Hematopoietic multipotent progenitor cell treated with erythropoietin and hydrocortisone succinate and interleukin-3 and kit ligand, for 8 days (in vitro differentiated cells): ENCODE measurements around the gene GNAZ.
"Not testable (repeated sequence)": the region's sequence is repeated elsewhere in the genome, so short reads cannot be mapped to it uniquely, and the experiment has no call there.

Source experiments
- DNase-seq: peaks from one replicate; pipeline ENCODE4 v3.0.0-alpha.2; 2015

Gene GNAZ

DNA sequence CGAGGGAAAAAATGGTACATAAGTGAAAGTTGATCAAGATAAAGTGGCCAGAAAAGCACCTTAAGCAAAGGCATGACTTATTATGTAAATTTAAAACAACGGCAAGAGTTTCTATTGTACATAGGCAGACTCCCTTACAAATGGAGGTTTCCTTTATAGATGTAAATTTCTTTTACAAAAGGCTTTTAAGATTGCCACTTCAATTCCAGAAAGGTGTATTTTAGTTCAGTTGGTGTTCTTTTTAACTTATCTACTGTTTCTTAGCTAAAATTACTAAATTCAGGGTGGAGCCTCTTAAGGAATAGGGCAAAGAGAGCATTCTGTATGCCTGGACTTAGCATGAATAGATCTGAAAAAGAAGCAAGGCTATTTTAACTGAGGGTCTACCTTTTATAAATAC is 24.9 kb upstream of the GNAZ start:
- DNase-seq: no peak

DNA sequence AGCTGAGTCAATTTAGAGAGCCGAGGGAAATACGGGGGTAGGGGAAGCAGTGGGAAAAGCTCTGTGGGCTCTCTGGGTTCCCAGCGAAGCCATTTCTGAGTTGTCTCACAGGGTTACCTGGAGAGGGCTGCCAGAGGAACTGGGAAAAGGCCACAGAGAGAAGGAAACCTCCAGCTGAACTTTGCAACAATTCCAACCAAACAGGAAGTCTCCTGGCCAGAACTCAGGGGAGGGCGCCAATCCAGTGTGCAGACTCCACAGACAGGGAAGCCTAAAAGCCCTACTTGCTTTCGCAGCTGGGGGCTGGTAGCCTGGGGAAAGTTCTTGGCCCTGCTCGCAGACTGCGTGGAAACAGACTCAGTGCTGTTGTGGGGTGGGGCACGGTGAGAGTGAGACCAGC is 23.1 kb upstream of the GNAZ start:
- no peak for DNase-seq

DNA sequence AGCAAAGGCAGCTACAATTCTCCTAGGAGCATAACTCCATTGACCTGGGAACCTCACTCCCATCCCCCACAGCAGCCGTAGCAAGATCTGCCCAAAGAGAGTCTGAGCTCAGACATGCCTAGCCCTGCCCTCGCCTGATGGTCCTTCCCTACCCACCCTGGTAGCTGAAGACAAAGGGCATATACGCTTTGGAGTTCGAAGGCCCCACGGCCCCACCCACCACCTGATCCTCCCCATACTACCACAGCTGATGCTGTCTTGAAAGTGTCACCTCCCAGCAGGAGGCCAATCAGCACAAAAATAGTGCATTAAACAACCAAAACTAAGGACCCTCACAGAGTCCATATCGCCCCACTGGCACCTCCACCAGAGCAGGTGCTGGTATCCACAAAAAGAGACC is 22.6 kb upstream of the GNAZ start:
- no peak for DNase-seq

DNA sequence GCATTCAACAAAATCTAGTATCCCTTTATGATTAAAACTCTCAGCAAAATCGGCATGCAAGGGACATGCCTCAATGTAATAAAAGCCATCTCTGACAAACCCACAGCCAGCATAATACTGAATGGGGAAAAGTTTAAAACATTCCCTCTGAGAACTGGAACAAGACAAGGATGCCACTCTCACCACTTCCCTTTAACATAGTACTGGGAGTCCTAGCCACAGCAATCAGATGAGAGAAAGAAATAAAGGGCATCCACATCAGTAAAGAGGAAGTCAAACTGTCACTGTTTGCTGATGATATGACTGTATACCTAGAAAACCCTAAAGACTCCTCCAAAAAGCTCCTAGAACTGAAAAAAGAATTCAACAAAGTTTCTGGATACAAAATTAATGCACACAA is 19.8 kb upstream of the GNAZ start:
- DNase-seq: not testable (repeated sequence)

DNA sequence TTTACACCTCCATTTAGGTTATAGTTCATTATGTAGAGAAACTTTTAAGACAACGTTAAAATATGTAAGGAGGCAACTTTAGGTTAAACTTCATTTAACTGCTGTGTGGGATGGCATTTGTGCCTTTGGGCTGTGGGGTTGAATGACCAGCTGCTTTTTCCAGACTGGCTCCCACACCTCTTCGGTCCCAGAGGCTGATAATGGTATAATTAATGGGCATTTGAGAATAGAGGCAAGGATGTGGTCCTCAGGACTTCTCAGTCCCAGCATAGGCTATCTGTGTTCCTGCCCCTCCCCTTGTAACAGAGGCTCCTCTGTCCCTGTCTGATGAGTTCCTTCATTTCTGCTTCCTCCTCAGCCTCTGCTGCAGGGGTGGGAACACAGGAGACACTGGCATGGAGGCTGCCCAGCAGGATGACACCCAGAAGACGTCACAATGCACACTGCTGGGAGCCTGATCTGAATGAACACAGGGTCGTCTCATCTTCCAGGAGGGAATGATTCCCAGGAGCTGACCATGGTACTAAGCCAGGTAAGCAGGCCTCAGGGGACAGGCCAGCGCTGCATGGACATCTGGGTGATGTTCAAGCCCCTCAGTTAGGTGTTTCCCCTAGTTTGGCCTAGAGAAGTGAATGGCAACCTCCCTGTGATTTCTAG is 17.1 kb upstream of the GNAZ start:
- DNase-seq: no peak

- no peak for DNase-seq
Observed at GRCh38 chr22:23053912-23054530, 16.3 kb upstream of the GNAZ start.

DNA sequence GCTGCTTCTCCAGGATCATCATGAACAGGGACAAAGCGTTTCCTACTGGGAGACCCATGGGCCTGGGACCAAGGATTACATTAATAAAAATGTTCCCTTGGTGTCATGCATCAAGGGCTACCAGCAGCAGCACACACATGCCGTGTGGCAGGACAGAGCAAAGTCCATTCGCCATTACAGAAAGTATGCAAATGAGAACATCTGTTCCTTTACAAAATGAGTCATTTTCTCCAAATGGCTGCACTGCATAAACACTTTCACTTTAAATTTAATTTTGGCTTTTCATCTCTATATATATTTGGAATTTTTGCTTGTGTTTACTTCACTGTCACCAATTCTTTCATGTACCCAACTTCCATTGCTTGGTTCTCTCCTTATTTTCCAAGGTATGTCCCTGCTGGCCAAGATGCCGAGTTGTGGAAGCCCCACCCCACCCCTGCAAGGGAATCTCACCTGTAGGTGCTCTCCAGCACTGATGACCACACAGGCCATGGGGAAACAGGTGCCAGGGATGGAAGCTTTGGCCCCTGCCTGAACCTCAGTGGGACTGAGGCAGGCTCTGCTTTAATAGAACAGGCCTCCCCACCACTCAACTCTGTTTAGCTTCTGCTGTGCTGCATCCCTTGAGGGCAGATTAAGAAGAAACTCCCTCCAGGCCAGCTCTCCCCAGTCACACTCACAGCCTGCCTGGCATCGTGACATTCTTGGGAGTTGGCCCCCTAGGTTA is 15.6 kb upstream of the GNAZ start:
- DNase-seq: no peak

DNA sequence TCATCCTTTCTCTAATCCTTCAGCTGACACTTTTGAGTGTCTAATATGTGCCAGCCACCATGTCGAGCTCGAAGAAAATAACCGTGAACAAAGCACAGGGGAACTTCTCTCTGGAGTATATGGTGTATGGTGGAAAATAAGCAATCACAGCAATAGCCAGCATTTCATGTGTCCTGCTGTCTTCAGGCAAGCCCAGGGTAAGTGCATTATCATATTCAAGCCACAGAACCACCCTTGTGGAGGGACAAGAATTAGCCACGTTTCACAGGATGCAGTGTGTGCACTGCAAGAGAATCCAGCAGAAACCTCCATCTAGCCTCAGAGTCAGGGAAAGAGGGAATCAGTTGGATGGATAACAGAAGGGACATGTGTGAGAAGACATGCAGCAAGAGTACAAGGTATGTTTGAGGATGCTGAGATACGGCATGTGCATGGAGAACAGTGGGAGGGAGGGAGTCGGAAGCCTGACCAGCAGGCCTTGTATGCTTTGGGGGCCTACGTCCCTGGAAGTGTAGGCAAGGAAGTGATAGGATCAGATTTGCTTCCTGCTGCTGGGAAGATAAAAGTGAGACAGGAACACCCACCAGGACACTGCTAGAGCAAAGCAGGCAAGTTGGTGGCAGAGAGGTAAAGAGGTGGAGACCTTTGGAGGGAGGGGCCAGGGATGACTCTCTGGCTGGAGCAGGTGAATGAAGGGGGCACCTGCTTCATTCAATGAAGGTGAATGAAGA is 14.7 kb upstream of the GNAZ start:
- no peak for DNase-seq

DNA sequence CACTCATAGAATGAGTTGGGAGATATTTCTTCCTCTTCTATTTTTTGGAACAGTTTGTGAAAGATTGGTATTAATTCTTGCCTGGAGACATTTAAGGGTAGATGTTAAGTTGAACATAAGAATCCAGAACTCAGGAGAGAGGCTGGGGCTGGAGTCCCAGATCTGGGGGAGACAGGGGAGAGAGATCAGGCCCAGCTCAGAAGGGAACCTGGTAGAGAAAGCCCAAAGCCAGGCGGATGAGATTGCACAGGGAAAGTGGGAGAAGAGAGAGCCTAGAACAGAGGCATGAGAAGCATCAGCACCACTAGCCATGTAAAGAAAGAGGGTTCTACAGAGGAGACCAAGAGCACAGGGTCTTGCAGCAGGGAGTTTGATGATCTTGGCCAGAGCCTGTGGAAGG is 13.0 kb upstream of the GNAZ start:
- no peak for DNase-seq

DNA sequence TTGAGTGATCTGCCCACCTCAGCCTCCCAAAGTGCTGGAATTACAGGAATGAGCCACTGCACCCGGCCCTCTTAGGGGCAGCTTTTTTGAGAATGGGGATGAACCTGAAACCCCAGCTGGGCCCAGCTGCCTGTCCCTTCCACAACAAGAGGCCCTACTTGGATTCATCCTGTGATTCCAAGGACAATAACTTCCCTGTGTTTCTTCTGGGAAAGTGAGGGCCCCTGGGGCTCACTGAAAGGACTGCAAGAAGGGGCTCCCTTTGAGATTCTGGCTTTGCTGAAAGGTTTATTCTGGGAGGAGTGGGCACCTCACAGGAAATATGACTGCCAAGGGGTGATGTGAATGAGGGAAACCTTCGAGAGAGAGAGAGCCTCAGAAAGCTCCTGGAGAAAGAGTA is 12.3 kb upstream of the GNAZ start:
- no peak for DNase-seq

- DNase-seq: no peak
Observed at GRCh38 chr22:23058481-23059283, 11.6 kb upstream of the GNAZ start.

DNA sequence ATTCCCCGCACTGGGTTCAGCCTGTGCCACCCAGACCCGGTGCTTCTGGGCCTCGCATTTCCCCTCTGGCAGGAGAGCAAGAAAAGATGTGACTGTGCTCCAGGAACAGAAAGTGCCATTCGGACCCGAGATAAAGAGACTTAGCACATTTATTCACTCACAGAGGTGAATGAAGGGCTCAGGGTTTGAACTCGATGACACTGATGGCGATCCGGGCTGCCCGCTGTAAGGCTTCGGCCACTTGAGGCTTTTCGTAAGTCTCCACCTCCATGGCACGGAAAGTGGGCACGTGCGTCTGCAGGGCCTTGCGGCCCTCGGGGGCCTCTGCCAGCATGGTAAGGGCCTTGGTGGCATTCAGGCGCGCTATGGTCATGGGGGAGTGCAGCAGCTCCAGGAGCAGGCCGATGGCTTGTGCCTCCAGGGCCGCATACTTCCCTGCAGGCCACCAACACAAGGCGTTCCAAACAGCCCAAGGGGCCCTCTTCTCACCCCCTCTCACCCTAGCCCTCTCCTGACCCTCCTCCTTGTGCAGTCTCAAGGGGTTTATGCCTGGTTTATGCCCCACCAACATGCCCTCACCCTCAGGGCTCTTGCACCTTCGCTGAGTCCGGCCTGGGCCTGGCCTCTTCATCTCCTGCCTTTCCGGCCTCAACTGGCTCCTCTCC is 10.9 kb upstream of the GNAZ start:
- DNase-seq: no peak

GRCh38 chr22:23060612-23061400 is 9.5 kb upstream of the GNAZ start:
- no peak for DNase-seq

- DNase-seq: no peak
Observed at GRCh38 chr22:23061471-23062280, 8.6 kb upstream of the GNAZ start.

DNA sequence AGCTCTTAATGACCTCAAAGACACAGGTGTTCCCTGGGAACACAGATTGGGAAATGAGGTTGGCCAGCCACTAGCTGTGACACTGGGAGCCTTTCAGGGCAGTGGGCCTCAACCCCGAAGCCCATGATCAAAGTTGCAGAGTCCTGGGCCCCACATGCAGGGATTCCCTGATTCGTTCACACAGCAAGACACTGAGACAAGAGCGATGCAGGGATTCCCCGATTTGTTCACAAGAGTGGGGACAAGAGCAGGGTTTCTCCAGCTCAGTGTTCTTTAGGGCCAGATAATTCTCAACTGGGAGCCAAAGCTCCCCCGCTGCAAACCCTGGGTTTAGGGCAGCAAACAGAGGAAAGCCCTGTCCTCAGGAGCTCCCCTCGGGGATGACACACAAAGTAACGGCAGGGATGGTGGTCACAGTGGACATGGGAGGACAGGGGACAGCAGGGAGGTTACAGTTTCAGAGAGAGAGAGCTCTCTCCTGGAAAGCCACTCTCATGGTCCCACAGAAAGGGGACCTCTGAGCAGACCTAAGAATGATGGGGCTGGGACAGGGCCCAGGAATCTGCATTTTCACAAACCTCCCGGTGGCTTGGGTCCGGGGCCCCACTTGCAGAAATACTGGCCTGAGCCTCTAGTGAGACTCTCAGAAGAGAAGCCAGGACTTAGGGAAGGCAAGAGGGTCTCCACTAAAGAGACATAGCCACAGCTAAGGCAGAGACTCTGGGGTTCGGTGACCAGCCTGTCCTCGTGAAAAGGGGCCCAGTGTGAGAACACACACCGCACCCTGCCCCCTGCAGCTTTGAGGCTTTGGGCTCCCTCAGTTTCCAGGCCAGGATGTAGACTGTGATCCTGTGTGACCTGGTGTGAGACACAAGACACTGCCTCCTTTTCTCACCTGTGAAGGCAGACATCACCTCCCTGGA is 7.4 kb upstream of the GNAZ start:
- DNase-seq: no peak

- DNase-seq: no peak
Observed at GRCh38 chr22:23063539-23064380, 6.6 kb upstream of the GNAZ start.

- DNase-seq: no peak
Observed at GRCh38 chr22:23064381-23065068, 5.8 kb upstream of the GNAZ start.

DNA sequence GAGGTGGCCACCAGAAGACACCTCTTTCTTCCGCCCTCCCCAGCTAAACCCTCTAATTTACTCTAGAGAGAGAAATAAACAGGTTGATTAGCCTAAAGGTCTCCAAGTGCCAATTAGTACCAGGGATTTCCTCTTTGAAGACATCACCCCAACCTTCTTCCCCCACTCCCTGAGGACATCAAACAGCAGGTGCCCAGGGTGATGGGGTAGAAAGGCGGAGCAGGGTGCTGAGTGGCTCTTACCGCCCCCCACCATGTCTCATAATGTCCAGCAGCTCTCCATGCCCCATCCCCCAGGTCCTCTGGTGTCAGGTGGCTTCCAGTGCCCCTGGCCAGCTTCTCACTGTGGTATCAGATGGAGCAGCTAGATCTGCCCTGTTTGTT is 5.3 kb upstream of the GNAZ start:
- no peak for DNase-seq
